ENCODE data around the gene TLK1.

Gene TLK1

DNA sequence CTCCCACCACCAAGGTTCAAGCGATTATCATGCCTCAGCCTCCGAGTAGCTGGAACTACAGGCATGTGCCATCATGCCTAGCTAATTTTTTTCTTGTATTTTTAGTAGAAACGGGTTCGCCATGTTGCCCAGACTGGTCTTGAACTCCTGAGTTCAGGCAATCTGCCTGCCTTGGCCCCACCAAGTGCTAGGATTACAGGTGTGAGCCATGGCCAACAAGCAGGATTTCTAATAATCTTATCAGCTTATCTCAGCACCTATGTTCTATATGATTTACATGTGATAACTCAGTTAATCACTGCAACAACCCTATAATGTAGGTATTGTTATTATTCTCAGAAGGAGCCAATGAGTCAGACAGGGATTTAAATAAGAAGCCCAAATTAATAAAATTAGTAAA, 151.3 kb downstream of the TLK1 start:
- no peak for DNase-seq (ENCODE audit: low read depth)
- TF ChIP-seq, protein P1, sequence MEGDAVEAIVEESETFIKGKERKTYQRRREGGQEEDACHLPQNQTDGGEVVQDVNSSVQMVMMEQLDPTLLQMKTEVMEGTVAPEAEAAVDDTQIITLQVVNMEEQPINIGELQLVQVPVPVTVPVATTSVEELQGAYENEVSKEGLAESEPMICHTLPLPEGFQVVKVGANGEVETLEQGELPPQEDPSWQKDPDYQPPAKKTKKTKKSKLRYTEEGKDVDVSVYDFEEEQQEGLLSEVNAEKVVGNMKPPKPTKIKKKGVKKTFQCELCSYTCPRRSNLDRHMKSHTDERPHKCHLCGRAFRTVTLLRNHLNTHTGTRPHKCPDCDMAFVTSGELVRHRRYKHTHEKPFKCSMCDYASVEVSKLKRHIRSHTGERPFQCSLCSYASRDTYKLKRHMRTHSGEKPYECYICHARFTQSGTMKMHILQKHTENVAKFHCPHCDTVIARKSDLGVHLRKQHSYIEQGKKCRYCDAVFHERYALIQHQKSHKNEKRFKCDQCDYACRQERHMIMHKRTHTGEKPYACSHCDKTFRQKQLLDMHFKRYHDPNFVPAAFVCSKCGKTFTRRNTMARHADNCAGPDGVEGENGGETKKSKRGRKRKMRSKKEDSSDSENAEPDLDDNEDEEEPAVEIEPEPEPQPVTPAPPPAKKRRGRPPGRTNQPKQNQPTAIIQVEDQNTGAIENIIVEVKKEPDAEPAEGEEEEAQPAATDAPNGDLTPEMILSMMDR (IDR thresholded peaks at IDR 0.05; ENCODE audit: low read depth, low read length, missing control alignments): no peak
- no peak overlapping the region for H3K4me3 ChIP-seq (ENCODE audit: low read depth, low read length)

DNA sequence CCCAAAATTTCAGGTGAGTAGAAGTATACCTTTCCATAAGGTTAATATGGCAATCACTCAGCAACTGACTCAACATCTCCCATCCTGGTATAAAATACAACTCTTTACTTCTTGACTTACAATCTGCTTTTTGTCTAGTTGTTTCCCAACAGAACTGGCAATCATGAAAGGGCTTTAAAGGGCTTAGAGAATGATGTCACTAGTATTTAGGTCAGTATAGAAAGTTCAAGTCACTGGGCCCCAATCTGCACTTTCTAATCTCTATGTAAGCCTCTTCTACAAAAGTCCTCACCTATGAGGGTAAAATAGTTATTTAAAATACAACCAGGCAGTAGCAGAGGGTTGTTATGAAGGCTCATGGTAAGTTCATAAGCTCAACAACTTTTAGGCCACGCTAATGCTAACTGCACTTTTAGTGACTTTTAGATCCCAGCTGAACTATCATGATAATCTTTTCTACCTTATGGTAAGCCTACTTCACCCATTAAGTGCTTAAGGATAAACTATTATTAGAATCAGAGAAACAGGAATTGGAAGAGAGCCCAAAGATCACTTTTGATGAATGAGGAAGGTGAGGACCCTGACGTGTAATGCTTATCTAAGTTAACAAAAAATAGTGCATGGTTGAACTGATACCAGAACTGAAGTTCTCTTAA, 152.0 kb downstream of the TLK1 start:
- no peak overlapping the region for H3K4me3 ChIP-seq (ENCODE audit: low read depth, low read length)
- no peak for DNase-seq (ENCODE audit: low read depth)
- TF ChIP-seq, protein P1 (IDR thresholded peaks at IDR 0.05; ENCODE audit: low read depth, low read length, missing control alignments): no peak

DNA sequence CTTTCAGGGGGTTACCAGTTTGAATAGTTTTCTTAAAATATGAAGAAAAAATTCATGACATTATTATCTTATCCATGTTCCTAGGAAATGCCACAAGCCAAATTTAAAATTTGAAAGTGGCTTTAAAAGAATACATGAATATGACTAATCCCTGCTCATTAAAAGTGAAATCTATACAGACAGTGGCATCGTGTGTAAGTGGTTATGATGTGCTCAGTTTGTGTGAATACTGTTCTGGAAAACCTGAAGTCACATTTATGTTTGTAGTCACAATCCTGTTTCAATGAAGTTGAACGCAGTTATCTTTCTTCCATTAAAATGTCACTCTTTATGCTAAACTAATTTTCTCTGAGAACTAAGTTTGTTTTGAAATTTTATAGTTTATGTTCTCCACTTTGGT, 155.9 kb downstream of the TLK1 start:
- no peak overlapping the region for H3K4me3 ChIP-seq (ENCODE audit: low read depth, low read length)
- DNase-seq (ENCODE audit: low read depth): no peak
- TF ChIP-seq, protein P1 (IDR thresholded peaks at IDR 0.05; ENCODE audit: low read depth, low read length, missing control alignments): no peak

DNA sequence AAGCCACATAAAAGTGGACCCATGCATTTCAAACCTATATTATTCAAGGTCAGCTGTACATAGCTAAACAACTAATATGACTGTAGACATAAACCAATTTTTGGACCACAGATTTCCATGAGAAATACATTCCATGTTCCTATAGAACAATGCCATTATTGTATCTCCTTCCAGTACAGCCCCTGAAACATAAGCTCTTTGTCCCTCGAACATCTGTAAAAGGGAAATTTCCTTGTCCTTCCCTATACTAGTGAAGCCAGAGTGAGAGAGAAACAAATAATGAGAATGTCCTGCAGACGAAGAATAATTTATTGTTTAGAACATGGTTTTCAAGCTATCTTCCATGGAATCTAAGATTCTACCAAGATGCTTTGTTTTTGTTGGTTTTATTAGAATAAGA, 156.3 kb downstream of the TLK1 start:
- H3K4me3 ChIP-seq (ENCODE audit: low read depth, low read length): no peak overlapping the region
- no peak for DNase-seq (ENCODE audit: low read depth)

DNA sequence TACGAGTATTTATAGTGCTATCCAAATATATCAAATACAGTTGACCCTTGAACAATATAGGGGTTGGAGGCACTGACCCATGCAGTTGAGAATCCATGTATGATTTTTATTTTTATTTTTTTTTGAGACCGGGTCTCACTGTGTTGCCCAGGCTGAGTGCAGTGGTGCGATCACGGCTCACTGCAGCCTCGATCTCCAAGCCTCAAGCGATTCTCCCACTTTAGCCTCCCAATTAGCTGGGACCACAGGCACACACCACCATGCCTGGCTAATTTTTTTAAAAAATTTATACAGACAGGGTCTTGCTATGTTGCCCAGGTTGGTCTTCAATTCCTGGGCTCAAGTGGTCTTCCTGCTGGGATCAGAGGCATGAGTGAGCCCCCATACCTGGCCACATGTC, 161.0 kb downstream of the TLK1 start:
- H3K4me3 ChIP-seq (ENCODE audit: low read depth, low read length): no peak overlapping the region
- TF ChIP-seq, protein P1 (IDR thresholded peaks at IDR 0.05; ENCODE audit: low read depth, low read length, missing control alignments): no peak
- no peak for DNase-seq (ENCODE audit: low read depth)

More for the DNA sequence above, 156.3 kb downstream of the TLK1 start:
- TF ChIP-seq, protein P1 (IDR thresholded peaks at IDR 0.05; ENCODE audit: low read depth, low read length, missing control alignments): no peak

DNA sequence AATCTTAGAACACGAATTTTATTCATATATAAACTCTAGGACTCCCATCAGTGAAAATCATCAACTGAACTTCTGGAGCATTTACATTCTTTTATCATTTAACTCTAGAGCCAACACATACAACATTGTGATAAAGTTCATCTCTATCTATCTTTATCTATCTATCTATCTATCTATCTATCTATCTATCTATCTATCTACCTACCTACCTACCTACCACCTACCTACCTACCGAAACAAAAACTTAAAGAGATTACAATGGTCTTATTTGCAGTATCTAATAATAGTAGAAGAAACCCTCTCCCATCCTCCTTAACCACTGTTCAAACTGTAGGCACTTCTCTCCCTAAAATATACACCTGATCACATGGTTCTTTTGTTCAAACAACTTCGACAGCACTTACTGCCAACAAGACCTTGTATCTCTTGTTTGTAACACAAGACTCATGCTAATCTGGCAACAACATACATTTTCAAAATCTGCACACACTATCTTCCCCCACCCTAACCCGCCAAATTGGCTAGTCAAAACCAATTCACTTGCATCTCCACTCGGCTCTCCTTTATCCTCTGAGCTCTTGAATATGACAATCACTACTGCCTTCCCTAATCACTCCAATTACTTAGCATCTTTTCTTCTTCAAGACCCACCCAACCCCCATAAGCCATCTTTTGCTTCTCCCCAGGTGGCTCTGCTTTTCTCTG, 162.6 kb downstream of the TLK1 start:
- DNase-seq (ENCODE audit: low read depth): no peak
- no peak overlapping the region for H3K4me3 ChIP-seq (ENCODE audit: low read depth, low read length)
- TF ChIP-seq, protein P1 (IDR thresholded peaks at IDR 0.05; ENCODE audit: low read depth, low read length, missing control alignments): no peak

DNA sequence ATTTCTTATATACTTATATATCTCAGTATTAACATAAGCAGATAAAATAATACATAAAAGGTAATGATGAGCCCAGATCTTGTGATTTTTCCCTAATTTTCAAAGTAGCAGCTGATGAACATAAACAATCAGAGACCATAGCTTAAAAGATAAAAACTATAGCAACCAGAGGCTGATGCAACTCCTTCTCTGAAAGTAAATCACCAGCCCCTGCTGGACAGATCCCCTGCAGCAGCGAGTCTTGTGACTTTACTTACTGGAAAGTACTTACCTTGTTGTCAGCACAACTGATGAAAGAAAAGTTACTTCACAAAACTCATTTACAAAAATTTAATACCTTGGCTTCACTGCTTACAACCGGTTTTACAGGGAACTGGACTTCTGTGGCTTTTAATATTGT, 164.4 kb downstream of the TLK1 start:
- TF ChIP-seq, protein P1 (IDR thresholded peaks at IDR 0.05; ENCODE audit: low read depth, low read length, missing control alignments): no peak
- H3K4me3 ChIP-seq (ENCODE audit: low read depth, low read length): no peak overlapping the region
- DNase-seq (ENCODE audit: low read depth): no peak
